Hematopoietic multipotent progenitor cell treated with erythropoietin and hydrocortisone succinate and interleukin-3 and kit ligand, for 15 days (in vitro differentiated cells): ENCODE measurements around the gene GLYR1.
A peak's percentile ranks its signal among the peaks of the same experiment; 100 is the strongest.
"Not testable (repeated sequence)": the region's sequence is repeated elsewhere in the genome, so short reads cannot be mapped to it uniquely, and the experiment has no call there.

Source experiments
- DNase-seq: peaks from one replicate; pipeline ENCODE4 v3.0.0-alpha.2; 2015; ENCODE audit warnings: low spot score

Gene GLYR1

DNA sequence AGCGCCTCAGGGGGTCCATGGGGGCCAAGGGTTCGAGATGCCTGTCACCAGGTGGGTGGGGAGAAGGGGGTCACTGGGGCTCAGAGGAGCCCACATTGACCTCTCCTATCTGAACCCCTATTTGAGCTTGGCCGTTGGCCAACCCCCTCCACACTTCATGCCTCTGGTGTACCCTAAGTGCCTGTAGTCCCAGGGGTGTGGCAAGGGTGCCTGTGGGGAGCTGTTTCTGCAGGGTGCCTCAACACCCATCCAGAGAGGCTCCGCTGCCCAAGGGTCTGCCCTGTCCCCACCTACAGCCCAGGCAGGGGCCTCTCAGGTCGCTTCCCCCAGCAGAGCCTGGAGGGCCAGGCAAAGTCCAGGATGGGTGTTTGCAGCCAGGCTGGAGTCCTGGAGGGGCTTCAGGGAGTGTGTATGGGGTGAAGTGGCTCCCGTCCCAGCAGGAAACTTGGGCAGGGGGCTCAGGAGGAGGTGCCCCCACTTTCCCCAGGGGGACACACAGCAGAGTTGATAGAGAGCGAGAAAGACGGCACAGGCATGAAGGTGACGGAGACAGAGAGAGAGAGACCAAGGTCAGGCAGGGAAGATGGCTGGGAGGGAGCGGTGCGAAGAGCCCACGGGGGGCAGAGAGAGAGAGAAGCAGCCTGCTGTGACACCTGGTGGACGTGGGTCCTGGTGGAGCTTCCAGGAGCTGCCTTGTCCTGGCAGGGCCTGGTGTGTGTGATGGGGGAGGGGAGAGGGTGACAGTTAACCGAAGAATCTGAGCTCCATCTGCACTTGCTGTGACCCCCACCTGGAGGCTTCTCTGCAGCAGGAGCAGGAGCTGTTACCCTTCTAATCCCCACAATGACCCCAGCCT lies 59.2 kb downstream of the GLYR1 start, which contains the start of gene SEPTIN12:
SEPTIN12 (minus strand) TSS at position 719 of the 856 bp plus-strand sequence; CDS start at position 19, 700 bp downstream.
- no peak for DNase-seq

DNA sequence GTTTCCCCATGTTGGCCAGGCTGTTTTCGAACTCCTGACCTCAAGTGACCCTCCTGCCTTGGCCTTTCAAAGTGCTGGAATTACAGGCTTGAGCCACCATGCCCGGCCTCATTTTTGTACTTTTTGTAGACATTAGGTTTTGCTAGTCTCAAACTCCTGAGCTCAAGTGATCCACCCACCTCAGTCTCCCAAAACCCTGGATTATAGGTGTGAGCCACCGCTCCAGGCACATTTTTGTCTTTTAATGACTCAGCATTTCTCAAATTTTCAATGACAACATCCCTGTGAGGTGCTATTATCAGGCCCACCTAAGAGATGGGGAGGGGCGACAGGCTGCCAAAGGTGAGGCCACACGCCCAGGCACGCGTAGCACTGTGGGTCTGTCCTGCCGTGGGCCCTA lies 60.0 kb downstream of the GLYR1 start:
- no peak for DNase-seq

DNA sequence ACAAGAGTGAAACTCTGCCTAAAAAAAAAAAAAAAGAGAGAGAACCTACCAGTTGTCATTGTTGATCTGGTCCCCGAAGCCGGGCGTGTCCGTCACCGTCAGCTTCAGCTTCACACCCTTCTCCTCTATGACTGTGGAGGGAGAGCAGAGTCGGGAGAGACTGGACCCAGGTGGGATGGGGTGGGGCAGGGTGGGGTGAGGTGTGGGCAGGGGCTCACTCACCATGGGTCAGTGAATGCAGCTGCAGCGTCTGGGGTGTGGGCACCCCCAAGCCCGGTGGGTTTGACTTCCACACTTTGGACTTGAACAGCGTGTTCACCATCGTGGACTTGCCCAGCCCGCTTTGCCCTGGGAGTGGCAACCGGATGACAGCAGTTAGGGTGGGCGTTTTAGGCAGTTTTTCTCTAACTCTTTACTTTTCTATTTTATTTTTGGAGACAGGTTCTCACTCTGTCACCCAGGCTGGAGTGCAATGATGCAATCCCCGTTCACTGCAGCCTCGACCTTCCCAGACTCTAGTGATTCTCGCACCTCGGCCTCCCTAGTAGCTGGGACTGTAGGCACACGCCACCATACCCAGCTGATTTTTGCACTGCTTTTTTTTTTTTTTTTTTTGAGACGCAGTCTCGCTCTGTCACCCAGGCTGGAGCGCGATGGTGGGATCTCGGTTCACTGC lies 61.2 kb downstream of the GLYR1 start:
- DNase-seq = no peak

- not testable (repeated sequence) for DNase-seq
Observed at GRCh38 chr16:4784444-4784987, 62.6 kb downstream of the GLYR1 start.

- no peak for DNase-seq
Observed at GRCh38 chr16:4783951-4784336, 63.1 kb downstream of the GLYR1 start.

GRCh38 chr16:4783251-4783950 lies 63.7 kb downstream of the GLYR1 start:
- DNase-seq = no peak

GRCh38 chr16:4780235-4780634 lies 66.9 kb downstream of the GLYR1 start:
- DNase-seq = no peak

DNA sequence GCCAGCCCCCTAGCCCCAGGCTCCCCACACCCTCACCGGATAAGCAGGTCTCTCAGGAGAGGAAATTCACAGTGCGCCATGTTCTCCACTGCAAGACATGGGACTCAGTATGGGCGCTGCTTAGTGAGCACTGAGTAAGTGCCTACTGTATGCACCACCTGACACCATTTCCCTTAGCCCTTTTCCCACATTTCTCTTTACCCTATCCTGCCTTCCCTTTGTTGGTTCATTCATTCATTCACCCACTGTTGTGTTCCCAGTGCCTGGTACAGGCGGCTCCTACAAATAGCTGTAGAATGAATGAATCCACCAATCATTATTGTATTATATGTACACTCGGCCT lies 69.1 kb downstream of the GLYR1 start:
- DNase-seq = no peak

DNA sequence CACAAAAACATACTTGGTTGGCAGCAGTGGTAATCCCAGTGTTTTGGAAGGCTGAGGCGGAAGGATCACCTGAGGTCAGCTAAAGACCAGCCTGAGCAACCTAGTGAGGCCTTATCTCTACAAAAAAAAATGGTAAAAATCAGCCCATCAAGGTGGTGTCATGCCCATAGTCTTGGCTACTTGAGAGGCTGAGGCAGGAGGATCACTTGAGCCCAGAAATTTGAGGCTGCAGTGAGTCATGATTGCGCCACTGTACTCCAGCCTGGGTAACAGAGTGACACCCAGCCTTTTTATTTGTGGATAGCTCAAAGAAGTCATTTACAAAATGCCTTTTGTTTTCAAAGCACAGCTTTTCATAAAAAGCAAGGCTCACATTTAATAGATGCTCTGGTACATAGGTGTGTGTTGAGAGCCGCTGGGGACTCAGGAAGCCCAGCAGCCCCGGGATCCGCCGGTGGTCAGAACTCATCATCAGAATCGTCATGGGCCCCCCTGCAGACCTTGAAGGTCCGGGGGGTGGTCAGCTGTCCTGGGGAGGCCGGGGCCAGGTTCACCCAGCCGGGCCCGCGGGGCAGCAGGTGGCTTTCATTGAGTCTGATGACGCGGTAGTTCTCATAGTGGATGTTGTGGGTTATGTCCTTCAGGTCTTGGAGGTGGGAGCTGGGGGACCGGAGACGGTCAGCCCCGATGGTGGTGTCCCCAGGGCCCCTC lies 69.6 kb downstream of the GLYR1 start:
- no peak for DNase-seq

DNA sequence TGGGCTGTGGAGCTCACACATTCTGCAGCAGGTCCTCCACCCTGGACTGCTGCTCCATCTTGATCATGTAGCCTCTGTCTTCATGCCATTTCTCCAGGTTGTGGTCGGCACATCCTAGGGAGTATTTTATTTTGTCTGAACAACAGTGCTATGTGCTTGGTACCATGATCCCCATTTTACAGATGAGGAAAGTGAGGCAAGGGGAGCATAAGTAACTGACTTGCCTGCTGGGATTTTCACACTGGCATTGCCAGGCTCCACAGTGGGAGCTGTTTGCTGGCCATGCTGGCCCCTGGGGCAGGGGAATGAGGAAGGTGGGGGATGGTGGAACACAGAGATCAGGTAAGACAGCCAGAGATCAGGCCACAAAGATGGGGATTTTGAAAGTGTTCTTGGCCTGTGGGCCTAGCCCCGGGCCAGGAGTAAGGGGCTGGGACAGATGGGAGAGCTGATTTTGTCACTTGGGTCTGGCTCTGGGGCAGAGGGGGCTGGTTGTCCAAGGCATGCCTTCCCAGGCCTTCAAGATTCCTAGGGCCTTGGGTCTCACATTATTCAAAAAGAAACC lies 70.9 kb downstream of the GLYR1 start:
- no peak for DNase-seq

GRCh38 chr16:4775005-4775404 lies 72.1 kb downstream of the GLYR1 start:
- no peak for DNase-seq

DNA sequence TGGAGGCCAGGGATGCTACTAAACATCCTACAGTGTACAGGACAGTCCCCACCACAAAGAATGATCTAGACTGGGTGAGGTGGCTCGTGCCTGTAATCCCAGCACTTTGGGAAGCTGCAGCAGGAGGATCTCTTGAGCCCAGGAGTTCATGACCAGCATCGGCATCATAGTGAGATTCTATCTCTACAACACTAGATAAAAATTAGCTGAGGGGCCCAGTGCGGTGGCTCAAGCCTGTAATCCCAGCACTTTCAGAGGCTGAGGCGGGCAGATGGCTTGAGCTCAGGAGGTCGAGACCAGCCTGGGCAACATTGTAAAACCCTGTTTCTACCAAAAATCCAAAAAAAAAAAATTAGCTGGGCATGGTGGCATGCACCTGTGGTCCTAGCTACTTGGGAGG lies 74.7 kb downstream of the GLYR1 start:
- DNase-seq = no peak

DNA sequence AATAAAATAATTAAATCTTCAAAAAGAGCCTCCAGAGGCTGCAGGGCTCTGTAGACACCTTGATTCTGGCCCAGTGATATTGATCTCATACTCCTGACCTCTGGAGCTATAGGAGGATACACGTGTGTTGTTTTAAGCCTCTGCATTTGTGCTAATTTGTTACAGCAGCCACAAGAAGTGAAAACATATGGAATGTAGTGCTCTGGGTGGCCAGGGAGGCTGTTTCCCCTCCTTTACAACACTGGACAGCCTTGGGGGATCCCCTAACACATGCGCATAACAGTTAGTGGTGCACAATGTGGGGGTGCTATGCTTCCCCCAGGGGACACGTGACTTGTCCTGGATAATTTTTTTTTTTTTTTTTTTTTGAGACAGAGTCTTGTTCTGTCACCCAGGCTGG lies 75.4 kb downstream of the GLYR1 start:
- no peak for DNase-seq

- DNase-seq = no peak
Observed at GRCh38 chr16:4769306-4769638, 77.8 kb downstream of the GLYR1 start.

- DNase-seq = peak; percentile 74
Observed at GRCh38 chr16:4768549-4769305, 78.4 kb downstream of the GLYR1 start.

GRCh38 chr16:4767872-4768548 lies 79.1 kb downstream of the GLYR1 start:
- DNase-seq = peak; percentile 15

DNA sequence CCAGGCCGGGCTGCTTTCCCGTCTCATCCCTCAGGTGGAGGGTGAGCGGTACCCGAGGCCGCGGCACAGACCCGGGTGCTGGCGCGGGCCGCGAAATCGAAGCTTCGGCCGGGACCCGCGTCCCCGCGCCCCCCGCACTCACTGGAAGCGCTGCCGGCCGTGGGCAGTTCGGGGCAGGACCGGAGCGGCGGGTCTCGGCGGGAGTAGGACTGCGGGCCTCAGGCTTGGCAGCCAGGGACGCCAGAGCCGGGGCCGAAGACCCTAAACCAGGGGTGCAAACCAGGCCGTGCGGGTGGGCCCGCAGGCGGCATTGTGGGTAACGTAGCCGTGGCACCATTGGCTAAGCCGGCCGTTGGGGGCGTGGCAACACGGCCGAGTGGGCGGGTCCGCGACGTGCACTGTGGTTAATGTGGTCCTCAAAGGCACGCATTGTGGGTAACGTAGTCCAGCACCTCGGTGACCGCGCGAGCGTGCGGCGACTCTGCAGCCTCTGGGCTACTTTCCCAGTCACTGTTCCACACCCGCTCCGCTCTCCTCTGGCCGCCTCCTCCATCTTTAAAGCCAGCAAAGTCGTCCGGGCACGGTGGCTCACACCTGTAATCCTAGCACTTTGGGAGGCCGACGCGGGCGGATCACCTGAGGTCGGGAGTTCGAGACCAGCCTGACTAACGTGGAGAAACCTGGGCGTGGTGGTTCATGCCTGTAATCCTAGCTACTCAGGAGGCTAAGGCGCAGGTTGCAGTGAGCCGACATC lies 80.0 kb downstream of the GLYR1 start, which contains the start of gene ZNF500:
ZNF500 (minus strand) TSS at position 288 of the 754 bp plus-strand sequence. CDS start 1,184 bp downstream, outside the sequence.
- peak; percentile 95 for DNase-seq

DNA sequence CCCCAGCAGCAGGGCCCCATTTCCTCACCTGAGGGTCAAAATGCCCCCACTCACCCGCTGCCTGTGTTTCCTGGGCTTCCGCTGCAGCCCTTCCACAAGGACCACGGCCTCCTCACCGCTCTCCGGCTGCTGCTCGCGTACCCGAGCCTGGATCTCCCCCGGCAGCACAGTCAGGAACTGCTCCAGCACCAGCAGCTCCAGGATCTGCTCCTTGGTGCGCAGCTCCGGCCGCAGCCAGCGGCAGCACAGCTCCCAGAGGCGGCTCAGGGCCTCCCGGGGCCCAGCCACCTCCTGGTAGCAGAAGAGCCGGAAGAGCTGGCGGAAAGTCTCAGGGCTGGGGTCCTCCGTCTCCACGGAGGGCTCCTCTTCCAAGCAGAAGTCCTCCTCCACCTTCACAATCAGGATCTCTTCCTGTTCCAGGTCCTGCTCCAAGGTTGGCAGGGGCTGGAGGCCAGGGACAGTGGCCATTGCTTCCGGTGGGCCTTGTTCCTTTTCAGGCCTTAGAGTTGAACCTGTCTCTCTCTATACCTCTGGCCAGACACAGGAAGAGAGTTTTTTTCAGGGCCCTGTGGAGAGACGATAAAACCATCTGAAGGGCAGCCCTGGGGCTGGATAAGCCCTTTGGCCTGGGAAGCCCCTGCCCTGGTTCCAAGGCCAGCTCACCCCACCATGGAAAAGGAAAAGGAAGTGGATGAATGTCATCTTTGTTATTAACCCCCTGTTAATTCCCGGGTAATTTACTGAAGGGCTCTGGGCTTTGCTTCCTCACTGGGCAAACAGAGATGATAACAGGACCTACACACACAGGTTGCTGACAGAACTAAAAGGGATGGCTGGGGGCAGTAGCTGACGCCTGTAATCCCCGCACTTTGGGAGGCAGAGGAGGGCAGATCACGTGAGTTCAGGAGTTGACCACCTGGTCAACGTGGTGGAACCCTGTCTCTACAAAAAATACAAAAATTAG lies 81.3 kb downstream of the GLYR1 start:
- no peak for DNase-seq
